Smooth muscle cell (in vitro differentiated cells): ENCODE results near the gene MCF2L. TPM values are rescaled to one million over a fixed set of nuclear protein-coding genes. Genes with fewer than 3 reads are reported as not detected.

Source experiments
- DNase-seq: peaks from one replicate; lab custom pipeline; 2025; ENCODE audit not compliant: unreplicated experiment; lab: John Stamatoyannopoulos, UW
- H2AFZ ChIP-seq: fragments of 200-600 bp; sonication (generic); 2 replicates; pipeline ENCODE4 v1.6.0; 2016; ENCODE audit warnings: antibody characterized with exemption, low read depth, mild to moderate bottlenecking
- H3F3A ChIP-seq: fragments of 200-600 bp; sonication (generic); 2 replicates; pipeline ENCODE4 v1.6.0; 2017; ENCODE audit warnings: antibody characterized with exemption, low read depth
- H3K27ac ChIP-seq: fragments of 200-600 bp; sonication (generic); 2 replicates; pipeline ENCODE4 v1.5.1; 2016; ENCODE audit warnings: low read depth, mild to moderate bottlenecking
- H3K27me3 ChIP-seq: fragments of 200-600 bp; sonication (generic); 2 replicates; pipeline ENCODE4 v1.6.1; 2016; ENCODE audit warnings: low read depth, mild to moderate bottlenecking
- H3K36me3 ChIP-seq: fragments of 200-600 bp; sonication (generic); 2 replicates; pipeline ENCODE4 v1.5.1; 2016; ENCODE audit warnings: low read depth
- H3K4me1 ChIP-seq: fragments of 200-600 bp; sonication (generic); 2 replicates; pipeline ENCODE4 v1.5.1; 2016; ENCODE audit warnings: low read depth
- H3K4me2 ChIP-seq: fragments of 200-600 bp; sonication (generic); 2 replicates; pipeline ENCODE4 v1.6.0; 2016; ENCODE audit warnings: mild to moderate bottlenecking
- H3K4me3 ChIP-seq: fragments of 200-600 bp; sonication (generic); 2 replicates; pipeline ENCODE4 v1.5.1; 2016; ENCODE audit warnings: mild to moderate bottlenecking
- H3K79me2 ChIP-seq: fragments of 200-600 bp; sonication (generic); 2 replicates; pipeline ENCODE4 v1.6.0; 2016; ENCODE audit warnings: low read depth, mild to moderate bottlenecking
- H3K9ac ChIP-seq: fragments of 200-600 bp; sonication (generic); 2 replicates; pipeline ENCODE4 v1.6.0; 2016; ENCODE audit warnings: low read depth
- H3K9me3 ChIP-seq: fragments of 200-600 bp; sonication (generic); replicated peaks from 2 replicates; pipeline ENCODE4 v1.5.1; 2016; ENCODE audit warnings: low read depth
- H4K20me1 ChIP-seq: fragments of 200-600 bp; sonication (generic); 2 replicates; pipeline ENCODE4 v1.6.0; 2016; ENCODE audit warnings: low read depth
- CTCF ChIP-seq: fragments of 200-600 bp; sonication (generic); IDR thresholded peaks from 2 replicates; pipeline ENCODE4 v1.5.1; 2017; ENCODE audit warnings: borderline replicate concordance, mild to moderate bottlenecking, antibody characterized with exemption; ENCODE audit not compliant: insufficient read depth, poor library complexity, severe bottlenecking
- WGBS: methylation state at CpG from one replicate; pipeline ENCODE4 v1.1.7; 2016; ENCODE audit warnings: low lambda C conversion rate; 5-methylcytosine and 5-hydroxymethylcytosine counted together
- polyA plus RNA-seq: library from polyadenylated mRNA; unstranded; fragments of >200 nt; fragmentation: Nextera tagmentation; extraction: Ambion mirVana; gene quantifications from 2 replicates; pipeline ENCODE4 v1.2.1, GENCODE V29; 2016
- total RNA-seq: library from RNA; depleted of rRNA; stranded (reverse); fragments of >200 nt; gene quantifications from 2 replicates; pipeline ENCODE4 v1.2.3, GENCODE V29; 2014

Gene MCF2L
- total and polyA plus RNA-seq, 2 experiments from 2014 or later = 0.54 to 7.6 TPM

- Histone ChIP-seq H3K36me3 (no peaks in the 10 kb centered on the region), H3K4me1 (no peaks in the 10 kb centered on the region), H3K4me2 (no peak overlapping the region), H4K20me1 (no peaks in the 10 kb centered on the region), H2AFZ (no peak overlapping the region), H3F3A (no peaks in the 10 kb centered on the region), H3K27me3 (no peaks in the 10 kb centered on the region), H3K27ac (no peak overlapping the region), H3K9ac (no peak overlapping the region), H3K4me3 (no peak overlapping the region), H3K9me3 (no peaks in the 10 kb centered on the region), H3K79me2 (no peaks in the 10 kb centered on the region)
- WGBS = 92% methylated on average over 12 of the region's 12 CpGs
- no peak for TF ChIP-seq CTCF
- DNase-seq = no peak
Measured at GRCh38 chr13:113145496-113145895, 176.5 kb downstream of the MCF2L start.

DNA sequence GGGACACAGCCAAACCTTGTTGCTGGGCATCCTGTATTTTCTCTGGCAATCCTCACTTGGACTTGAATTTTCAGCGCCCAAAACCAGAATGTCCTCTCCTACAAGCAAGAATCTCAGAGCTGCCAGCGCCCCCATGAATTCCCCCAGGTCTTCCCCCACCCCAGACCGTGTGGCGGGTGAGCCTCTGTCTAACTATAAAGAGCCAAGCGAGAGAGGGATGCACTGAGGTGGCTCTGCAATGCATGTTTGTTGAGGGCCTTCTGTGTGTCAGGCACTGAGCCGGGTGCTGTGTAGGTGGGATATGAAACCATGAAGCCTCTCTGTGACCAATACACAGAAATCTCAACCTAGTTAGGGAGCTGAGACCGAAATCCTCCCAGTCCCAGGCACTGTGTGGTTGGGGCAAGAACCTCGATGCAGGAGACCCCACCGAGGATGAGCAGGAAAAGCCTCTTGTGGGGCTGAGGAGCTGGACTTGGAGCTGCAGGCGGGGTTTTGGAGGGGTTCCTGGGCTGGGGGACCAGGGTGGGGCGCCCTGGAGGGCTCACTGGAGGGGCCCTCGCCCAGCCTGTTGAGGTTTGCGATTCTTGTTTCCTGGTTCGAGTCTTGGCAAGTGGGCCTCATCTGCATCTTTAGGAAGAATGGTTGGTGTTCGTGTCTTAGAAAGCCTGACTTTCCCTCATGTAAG lies 177.0 kb downstream of the MCF2L start:
- TF ChIP-seq CTCF = no peak
- DNase-seq = no peak
- H3K27ac ChIP-seq = no peak overlapping the region
- no peaks in the 10 kb centered on the region for H3K27me3 ChIP-seq
- no peak overlapping the region for H3K4me3 ChIP-seq
- H3K79me2 ChIP-seq = no peaks in the 10 kb centered on the region
- no peaks in the 10 kb centered on the region for H3K9me3 ChIP-seq
- no peaks in the 10 kb centered on the region for H3K36me3 ChIP-seq
- no peak overlapping the region for H3K9ac ChIP-seq
- 93% methylated on average over 14 of the region's 15 CpGs for WGBS
- no peaks in the 10 kb centered on the region for H3F3A ChIP-seq
- no peak overlapping the region for H2AFZ ChIP-seq
- H3K4me2 ChIP-seq = no peak overlapping the region
- H3K4me1 ChIP-seq = no peaks in the 10 kb centered on the region
- H4K20me1 ChIP-seq = no peaks in the 10 kb centered on the region

- H3K36me3 ChIP-seq = no peaks in the 10 kb centered on the region
- H3K27ac ChIP-seq = no peak overlapping the region
- H3K9me3 ChIP-seq = no peaks in the 10 kb centered on the region
- no peaks in the 10 kb centered on the region for H3K4me1 ChIP-seq
- no peak overlapping the region for H2AFZ ChIP-seq
- no peaks in the 10 kb centered on the region for H4K20me1 ChIP-seq
- no peak overlapping the region for H3K4me2 ChIP-seq
- no peak for TF ChIP-seq CTCF
- H3K27me3 ChIP-seq = no peaks in the 10 kb centered on the region
- no peaks in the 10 kb centered on the region for H3F3A ChIP-seq
- H3K4me3 ChIP-seq = no peak overlapping the region
- 90% methylated on average over 9 of the region's 9 CpGs for WGBS
- no peaks in the 10 kb centered on the region for H3K79me2 ChIP-seq
- H3K9ac ChIP-seq = no peak overlapping the region
- no peak for DNase-seq
Measured at GRCh38 chr13:113146750-113147149, 177.7 kb downstream of the MCF2L start.

DNA sequence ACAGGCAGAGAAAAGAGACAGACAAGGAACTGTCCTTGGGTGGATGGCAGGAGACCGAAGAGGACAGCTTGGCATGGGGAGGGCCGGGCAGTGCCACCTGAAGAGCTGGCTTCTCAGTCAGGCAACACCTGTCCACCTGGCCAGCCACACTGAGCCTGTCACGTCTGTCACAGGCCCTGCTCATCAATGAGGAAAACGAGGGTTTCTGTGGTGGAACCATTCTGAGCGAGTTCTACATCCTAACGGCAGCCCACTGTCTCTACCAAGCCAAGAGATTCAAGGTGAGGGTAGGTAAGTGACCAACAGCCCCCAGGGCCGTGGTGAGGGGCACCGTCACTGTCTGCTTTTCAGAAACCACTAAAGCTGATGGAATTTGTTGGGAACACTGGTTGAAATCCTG lies 178.2 kb downstream of the MCF2L start:
- H2AFZ ChIP-seq = no peak overlapping the region
- H3F3A ChIP-seq = no peaks in the 10 kb centered on the region
- no peak for TF ChIP-seq CTCF
- no peaks in the 10 kb centered on the region for H3K79me2 ChIP-seq
- H3K27me3 ChIP-seq = no peaks in the 10 kb centered on the region
- 83% methylated on average over 8 of the region's 8 CpGs for WGBS
- no peak overlapping the region for H3K4me2 ChIP-seq
- no peaks in the 10 kb centered on the region for H4K20me1 ChIP-seq
- no peak for DNase-seq
- no peaks in the 10 kb centered on the region for H3K36me3 ChIP-seq
- H3K9ac ChIP-seq = no peak overlapping the region
- no peak overlapping the region for H3K27ac ChIP-seq
- no peaks in the 10 kb centered on the region for H3K9me3 ChIP-seq
- no peak overlapping the region for H3K4me3 ChIP-seq
- no peaks in the 10 kb centered on the region for H3K4me1 ChIP-seq
